ENCODE data around the gene GLG1.
"Not testable (repeated sequence)": the region's sequence is repeated elsewhere in the genome, so short reads cannot be mapped to it uniquely, and the experiment has no call there.

- not testable (repeated sequence) for TF ChIP-seq OSR1 (CRISPR knock-in tag; IDR thresholded peaks at IDR 0.05); BACH2 (CRISPR knock-in tag; IDR thresholded peaks at IDR 0.05; ENCODE audit: borderline replicate concordance); ZNF8 (CRISPR knock-in tag; IDR thresholded peaks at IDR 0.05); PPARA (CRISPR knock-in tag; IDR thresholded peaks at IDR 0.05; ENCODE audit: borderline replicate concordance); ZNF565 (CRISPR knock-in tag; conservative IDR thresholded peaks at IDR 0.05; ENCODE audit: low read depth); RARB (CRISPR knock-in tag; IDR thresholded peaks at IDR 0.05)
- TF ChIP-seq, protein P1, sequence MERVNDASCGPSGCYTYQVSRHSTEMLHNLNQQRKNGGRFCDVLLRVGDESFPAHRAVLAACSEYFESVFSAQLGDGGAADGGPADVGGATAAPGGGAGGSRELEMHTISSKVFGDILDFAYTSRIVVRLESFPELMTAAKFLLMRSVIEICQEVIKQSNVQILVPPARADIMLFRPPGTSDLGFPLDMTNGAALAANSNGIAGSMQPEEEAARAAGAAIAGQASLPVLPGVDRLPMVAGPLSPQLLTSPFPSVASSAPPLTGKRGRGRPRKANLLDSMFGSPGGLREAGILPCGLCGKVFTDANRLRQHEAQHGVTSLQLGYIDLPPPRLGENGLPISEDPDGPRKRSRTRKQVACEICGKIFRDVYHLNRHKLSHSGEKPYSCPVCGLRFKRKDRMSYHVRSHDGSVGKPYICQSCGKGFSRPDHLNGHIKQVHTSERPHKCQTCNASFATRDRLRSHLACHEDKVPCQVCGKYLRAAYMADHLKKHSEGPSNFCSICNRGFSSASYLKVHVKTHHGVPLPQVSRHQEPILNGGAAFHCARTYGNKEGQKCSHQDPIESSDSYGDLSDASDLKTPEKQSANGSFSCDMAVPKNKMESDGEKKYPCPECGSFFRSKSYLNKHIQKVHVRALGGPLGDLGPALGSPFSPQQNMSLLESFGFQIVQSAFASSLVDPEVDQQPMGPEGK (CRISPR knock-in tag; IDR thresholded peaks at IDR 0.05; ENCODE audit: borderline replicate concordance), result not testable (repeated sequence)
Observed at GRCh38 chr16:74652883-74653282, 46.0 kb upstream of the GLG1 start.

All from SK-N-SH treated with all-trans-retinoic acid at 6 μM for 48 hours (cell line).